ENCODE results near the gene SBF1. TPM values are rescaled to one million over a fixed set of nuclear protein-coding genes. Genes with fewer than 3 reads are reported as not detected.

SBF1 gene
- total and polyA plus RNA-seq, 2 of the 13 experiments (the other 11 are each of a cell fraction or from before 2014, with no cell fraction given), result 31.7 to 40.9 TPM

- TF ChIP-seq, protein P1, sequence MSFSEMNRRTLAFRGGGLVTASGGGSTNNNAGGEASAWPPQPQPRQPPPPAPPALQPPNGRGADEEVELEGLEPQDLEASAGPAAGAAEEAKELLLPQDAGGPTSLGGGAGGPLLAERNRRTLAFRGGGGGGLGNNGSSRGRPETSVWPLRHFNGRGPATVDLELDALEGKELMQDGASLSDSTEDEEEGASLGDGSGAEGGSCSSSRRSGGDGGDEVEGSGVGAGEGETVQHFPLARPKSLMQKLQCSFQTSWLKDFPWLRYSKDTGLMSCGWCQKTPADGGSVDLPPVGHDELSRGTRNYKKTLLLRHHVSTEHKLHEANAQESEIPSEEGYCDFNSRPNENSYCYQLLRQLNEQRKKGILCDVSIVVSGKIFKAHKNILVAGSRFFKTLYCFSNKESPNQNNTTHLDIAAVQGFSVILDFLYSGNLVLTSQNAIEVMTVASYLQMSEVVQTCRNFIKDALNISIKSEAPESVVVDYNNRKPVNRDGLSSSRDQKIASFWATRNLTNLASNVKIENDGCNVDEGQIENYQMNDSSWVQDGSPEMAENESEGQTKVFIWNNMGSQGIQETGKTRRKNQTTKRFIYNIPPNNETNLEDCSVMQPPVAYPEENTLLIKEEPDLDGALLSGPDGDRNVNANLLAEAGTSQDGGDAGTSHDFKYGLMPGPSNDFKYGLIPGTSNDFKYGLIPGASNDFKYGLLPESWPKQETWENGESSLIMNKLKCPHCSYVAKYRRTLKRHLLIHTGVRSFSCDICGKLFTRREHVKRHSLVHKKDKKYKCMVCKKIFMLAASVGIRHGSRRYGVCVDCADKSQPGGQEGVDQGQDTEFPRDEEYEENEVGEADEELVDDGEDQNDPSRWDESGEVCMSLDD (CRISPR knock-in tag; IDR thresholded peaks at IDR 0.05; ENCODE audit: borderline replicate concordance), result no peak
- TF ChIP-seq ZFAT (CRISPR knock-in tag; conservative IDR thresholded peaks at IDR 0.05) (no peak), E2F1 (CRISPR knock-in tag; IDR thresholded peaks at IDR 0.05) (peak; percentile 98), ZNF503 (CRISPR knock-in tag; IDR thresholded peaks at IDR 0.05) (peak; percentile 51; the same call in 1 of the 2 replicates), NFYB (CRISPR knock-in tag; IDR thresholded peaks at IDR 0.05) (peak; percentile 70), ZNF3 (CRISPR knock-in tag; IDR thresholded peaks at IDR 0.05) (no peak), MIER2 (CRISPR knock-in tag; IDR thresholded peaks at IDR 0.05) (0 out of 2 replicates have a peak, but pooled peaks have one; percentile 44), ZFP1 (CRISPR knock-in tag; IDR thresholded peaks at IDR 0.05) (no peak), MED1 (CRISPR knock-in tag; IDR thresholded peaks at IDR 0.05) (peak; percentile 64), TEAD2 (CRISPR knock-in tag; IDR thresholded peaks at IDR 0.05) (no peak), YY1 (IDR thresholded peaks at IDR 0.05; ENCODE audit: insufficient read depth, insufficient replicate concordance, low read depth, low read length) (peak; percentile 96), RBM39 (IDR thresholded peaks at IDR 0.05; ENCODE audit: low read depth, low read length, poor library complexity, severe bottlenecking) (no peak), ZNF672 (CRISPR knock-in tag; IDR thresholded peaks at IDR 0.05) (no peak)
- TF ChIP-seq, protein P2, sequence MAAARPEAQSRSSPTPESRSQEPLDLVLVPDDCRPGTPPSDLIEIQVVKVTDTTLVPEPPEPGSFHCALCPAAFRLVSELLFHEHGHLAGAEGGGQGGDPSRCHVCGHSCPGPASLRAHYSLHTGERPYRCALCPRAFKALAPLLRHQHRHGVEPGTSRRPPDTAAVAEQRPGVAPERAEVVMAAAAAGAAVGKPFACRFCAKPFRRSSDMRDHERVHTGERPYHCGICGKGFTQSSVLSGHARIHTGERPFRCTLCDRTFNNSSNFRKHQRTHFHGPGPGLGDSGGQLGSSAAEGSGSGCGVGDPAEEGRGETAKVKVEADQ (CRISPR knock-in tag; IDR thresholded peaks at IDR 0.05; ENCODE audit: borderline replicate concordance), result no peak
- TF ChIP-seq, protein P3, sequence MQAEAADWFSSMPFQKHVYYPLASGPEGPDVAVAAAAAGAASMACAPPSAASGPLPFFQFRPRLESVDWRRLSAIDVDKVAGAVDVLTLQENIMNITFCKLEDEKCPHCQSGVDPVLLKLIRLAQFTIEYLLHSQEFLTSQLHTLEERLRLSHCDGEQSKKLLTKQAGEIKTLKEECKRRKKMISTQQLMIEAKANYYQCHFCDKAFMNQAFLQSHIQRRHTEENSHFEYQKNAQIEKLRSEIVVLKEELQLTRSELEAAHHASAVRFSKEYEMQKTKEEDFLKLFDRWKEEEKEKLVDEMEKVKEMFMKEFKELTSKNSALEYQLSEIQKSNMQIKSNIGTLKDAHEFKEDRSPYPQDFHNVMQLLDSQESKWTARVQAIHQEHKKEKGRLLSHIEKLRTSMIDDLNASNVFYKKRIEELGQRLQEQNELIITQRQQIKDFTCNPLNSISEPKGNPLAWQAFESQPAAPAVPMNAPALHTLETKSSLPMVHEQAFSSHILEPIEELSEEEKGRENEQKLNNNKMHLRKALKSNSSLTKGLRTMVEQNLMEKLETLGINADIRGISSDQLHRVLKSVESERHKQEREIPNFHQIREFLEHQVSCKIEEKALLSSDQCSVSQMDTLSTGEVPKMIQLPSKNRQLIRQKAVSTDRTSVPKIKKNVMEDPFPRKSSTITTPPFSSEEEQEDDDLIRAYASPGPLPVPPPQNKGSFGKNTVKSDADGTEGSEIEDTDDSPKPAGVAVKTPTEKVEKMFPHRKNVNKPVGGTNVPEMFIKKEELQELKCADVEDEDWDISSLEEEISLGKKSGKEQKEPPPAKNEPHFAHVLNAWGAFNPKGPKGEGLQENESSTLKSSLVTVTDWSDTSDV (CRISPR knock-in tag; IDR thresholded peaks at IDR 0.05), result 0 out of 2 replicates have a peak, but pooled peaks have one; percentile 68
These were observed 33.4 kb upstream of the SBF1 start, which contains the start of gene NCAPH2 (continued) for GRCh38 chr22:50507991-50508884.

All from HepG2 (cell line).